Adrenal gland (tissue), 12 donors: ENCODE data around the gene TPP2. TPM values are rescaled to one million over a fixed set of nuclear protein-coding genes. Genes with fewer than 3 reads are reported as not detected.

Experiments used
- DNase-seq, 7 donors: peaks; one replicate each; pipeline ENCODE4 v3.0.0-alpha.2; 2019 to 2020
- H3K27ac ChIP-seq, 5 donors: fragments of 200-600 bp; sonication (generic) in 4 of 5; 1 replicate in 3 of 5; 2 replicates in 2 of 5; pipeline versions ENCODE4 v1.5.1 to v1.8.0; 2016 to 2020; ENCODE audit warnings: mild to moderate bottlenecking in 1 of 5
- H3K27me3 ChIP-seq: fragments of 200-600 bp; 2 replicates; pipeline ENCODE4 v1.8.0; 2021
- H3K36me3 ChIP-seq, 2 donors: fragments of 200-600 bp; replicated peaks in 1 of 2; 1 replicate in 1 of 2; 2 replicates in 1 of 2; pipeline versions ENCODE4 v1.5.1 to v1.8.0; 2018 to 2022
- H3K4me1 ChIP-seq, 2 donors: fragments of 200-600 bp; replicated peaks in 1 of 2; 1 replicate in 1 of 2; 2 replicates in 1 of 2; pipeline versions ENCODE4 v1.5.1 to v1.8.0; 2018 to 2021
- H3K4me3 ChIP-seq, 4 donors: fragments of 200-600 bp; sonication (generic) in 3 of 4; one replicate each; pipeline ENCODE4 v1.5.1; 2016 to 2018
- H3K9me3 ChIP-seq, 3 donors: fragments of 200-600 bp; sonication (generic) in 1 of 3; replicated peaks in 1 of 3; 1 replicate in 2 of 3; 2 replicates in 1 of 3; pipeline versions ENCODE4 v1.5.1 to v1.8.0; 2016 to 2021
- POLR2A ChIP-seq, 2 donors: fragments of 450-650 bp; IDR thresholded peaks; one replicate each; pipeline ENCODE4 v1.6.1; 2017; ENCODE audit warnings: antibody characterized with exemption in 2 of 2, mild to moderate bottlenecking in 2 of 2, moderate library complexity in 1 of 2
- WGBS, 4 donors: extraction: QIAGEN DNeasy Blood & Tissue Kit in 2 of 4; methylation state at CpG; one replicate each; pipeline versions ENCODE4 v1.1.5 to v1.1.7; 2013 to 2017; 5-methylcytosine and 5-hydroxymethylcytosine counted together
- intact Hi-C, 2 donors: fragments of 100-400 bp; cut with DNase I; formaldehyde crosslinking; loops; one replicate each; pipeline versions ENCODE4 v1.14.1 to v1.15.0; 2022 to 2023
- polyA plus RNA-seq, 3 donors: library from polyadenylated mRNA; stranded (reverse); fragments of 200-250 nt in 2 of 3; fragments of 350-450 nt in 1 of 3; fragmentation: Illumina TruSeq in 1 of 3; extraction: RNeasy Lipid Tissue Mini Kit (QIAGEN cat#74804) in 1 of 3; gene quantifications; one replicate each; pipeline ENCODE4 v1.2.3, GENCODE V29; 2013 to 2014
- total RNA-seq, 9 donors: library from RNA; depleted of rRNA in 4 of 9; stranded (reverse); fragments of >200 nt in 4 of 9; fragments of 120-200 nt in 1 of 9; fragmentation: NEBNext Ultra II Directional in 1 of 9; extraction: Animal tissue kit (Norgen Biotek cat#: 25700) in 1 of 9; gene quantifications; one replicate each; pipeline versions ENCODE4 v1.1.0 to v1.2.4, GENCODE V29; 2013 to 2023
- TF ChIP-seq, protein P1 (sequence below), 6 experiments: fragments of 450-650 bp in 4 of 6; fragments of 200-600 bp in 2 of 6; sonication (generic) in 1 of 6; IDR thresholded peaks; 1 replicate in 5 of 6; 2 replicates in 1 of 6; pipeline versions ENCODE4 v1.5.1 to v1.8.0; 2016 to 2021; ENCODE audit warnings: antibody characterized with exemption in 6 of 6, mild to moderate bottlenecking in 2 of 6, moderate library complexity in 1 of 6
- donor health status: healthy with polysubstance abuse.
- donor health status: Bipolar disorder and iron deficiency.
- donor health status: DM: yes; HTN: yes; CAD: no.
- donor health status: DM: no; HTN: no; CAD: no.
- donor health status: DM: no; HTN: no; CAD: no.
- donor health status: DM: yes; HTN: yes; CAD: no.

The TPP2 gene
- total and polyA plus RNA-seq, 12 donors: 13.8 to 50.6 (median 25.7) TPM

DNA sequence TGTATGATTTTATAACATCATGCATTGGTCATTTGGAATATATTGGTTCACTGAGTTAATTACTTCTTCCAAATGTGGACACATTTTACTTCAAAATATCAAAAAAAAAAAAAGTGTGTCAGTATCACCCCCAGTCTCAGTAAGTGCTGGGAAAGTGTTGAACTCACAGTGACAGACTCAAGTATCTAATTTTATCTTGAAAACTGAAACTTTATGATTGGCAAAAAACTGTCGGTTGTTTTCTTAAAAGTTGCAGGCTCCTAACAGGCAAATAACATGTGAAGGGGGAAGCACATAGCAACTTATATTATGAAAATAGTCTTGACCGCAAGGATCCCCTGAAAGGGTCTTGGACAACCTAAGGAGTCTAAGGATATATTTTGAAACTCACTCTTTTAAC is 33.5 kb upstream of the TPP2 start:
- no peaks in the 10 kb centered on the region for H3K4me1 ChIP-seq
- WGBS, 4 donors: 72 to 94% (median 85%) methylated on average over 2 of the region's 2 CpGs
- H3K27me3 ChIP-seq: peaks cover 9% of the 10 kb centered on the region
- H3K27ac ChIP-seq: no peak overlapping the region
- no peaks in the 10 kb centered on the region for H3K36me3 ChIP-seq
- TF ChIP-seq, protein P1, sequence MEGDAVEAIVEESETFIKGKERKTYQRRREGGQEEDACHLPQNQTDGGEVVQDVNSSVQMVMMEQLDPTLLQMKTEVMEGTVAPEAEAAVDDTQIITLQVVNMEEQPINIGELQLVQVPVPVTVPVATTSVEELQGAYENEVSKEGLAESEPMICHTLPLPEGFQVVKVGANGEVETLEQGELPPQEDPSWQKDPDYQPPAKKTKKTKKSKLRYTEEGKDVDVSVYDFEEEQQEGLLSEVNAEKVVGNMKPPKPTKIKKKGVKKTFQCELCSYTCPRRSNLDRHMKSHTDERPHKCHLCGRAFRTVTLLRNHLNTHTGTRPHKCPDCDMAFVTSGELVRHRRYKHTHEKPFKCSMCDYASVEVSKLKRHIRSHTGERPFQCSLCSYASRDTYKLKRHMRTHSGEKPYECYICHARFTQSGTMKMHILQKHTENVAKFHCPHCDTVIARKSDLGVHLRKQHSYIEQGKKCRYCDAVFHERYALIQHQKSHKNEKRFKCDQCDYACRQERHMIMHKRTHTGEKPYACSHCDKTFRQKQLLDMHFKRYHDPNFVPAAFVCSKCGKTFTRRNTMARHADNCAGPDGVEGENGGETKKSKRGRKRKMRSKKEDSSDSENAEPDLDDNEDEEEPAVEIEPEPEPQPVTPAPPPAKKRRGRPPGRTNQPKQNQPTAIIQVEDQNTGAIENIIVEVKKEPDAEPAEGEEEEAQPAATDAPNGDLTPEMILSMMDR (IDR thresholded peaks at IDR 0.05): no peak
- TF ChIP-seq POLR2A (IDR thresholded peaks at IDR 0.05): no peak
- intact Hi-C loops: no loop called here
- no peak overlapping the region for H3K4me3 ChIP-seq
- no peak for DNase-seq
- H3K9me3 ChIP-seq: peaks cover 0 to 3% (median 0%) of the 10 kb centered on the region in 3 donors

DNA sequence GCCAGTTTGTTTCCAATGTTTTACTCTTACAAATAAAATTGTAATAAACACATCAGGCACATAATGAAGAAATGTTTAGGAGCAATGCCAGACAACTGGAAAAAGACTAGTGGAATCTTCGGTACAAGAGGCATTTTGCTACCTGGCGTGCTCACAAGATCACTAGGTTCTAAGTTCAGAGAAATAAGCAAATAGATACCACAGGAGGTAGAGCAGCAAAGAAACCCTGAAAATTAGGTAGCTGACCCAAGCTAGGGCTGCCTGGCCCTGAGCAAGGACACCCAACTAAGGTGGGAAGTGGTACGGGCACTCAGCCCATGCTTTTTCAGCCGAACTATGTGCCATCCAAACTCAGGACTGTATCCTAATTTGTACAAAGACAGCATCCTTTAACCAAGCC is 32.2 kb upstream of the TPP2 start:
- WGBS, 4 donors: 76 to 93% (median 82%) methylated on average over 4 of the region's 4 CpGs
- H3K4me3 ChIP-seq: no peak overlapping the region

DNA sequence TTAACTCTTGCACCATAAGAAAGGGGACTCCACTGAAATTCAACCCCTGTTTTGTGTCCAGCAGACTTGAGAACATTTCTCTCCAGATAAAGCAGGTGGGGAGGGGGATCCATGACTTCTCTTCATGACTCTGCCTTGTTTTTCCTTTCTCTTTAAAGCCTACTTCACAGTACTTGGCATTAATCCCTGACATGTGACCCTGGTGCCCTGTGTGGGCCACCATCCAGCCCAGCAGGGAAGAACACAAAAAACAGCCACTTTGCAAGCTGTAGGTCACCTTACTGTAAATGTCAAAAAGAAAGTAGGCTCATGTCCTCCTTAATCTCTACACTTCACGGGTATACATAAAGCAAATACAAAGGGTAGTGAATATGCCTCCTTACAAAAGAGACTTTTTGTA is 30.3 kb upstream of the TPP2 start:
- H3K27me3 ChIP-seq: peaks cover 9% of the 10 kb centered on the region
- no peaks in the 10 kb centered on the region for H3K4me1 ChIP-seq
- WGBS, 4 donors: 64 to 72% (median 68%) methylated on average over 1 of the region's 1 CpG
- no peak overlapping the region for H3K4me3 ChIP-seq
- intact Hi-C loops: no loop called here
- no peak for TF ChIP-seq POLR2A (IDR thresholded peaks at IDR 0.05)
- TF ChIP-seq, protein P1 (IDR thresholded peaks at IDR 0.05): no peak
- H3K36me3 ChIP-seq: no peaks in the 10 kb centered on the region
- H3K27ac ChIP-seq: no peak overlapping the region
- H3K9me3 ChIP-seq: peaks cover 0 to 3% (median 0%) of the 10 kb centered on the region in 3 donors
- no peak for DNase-seq

More for the DNA sequence above, 32.2 kb upstream of the TPP2 start:
- no peak for TF ChIP-seq POLR2A (IDR thresholded peaks at IDR 0.05)
- TF ChIP-seq, protein P1 (IDR thresholded peaks at IDR 0.05): no peak
- Histone ChIP-seq H3K36me3 (no peaks in the 10 kb centered on the region), H3K27ac (no peak overlapping the region), H3K9me3 (peaks cover 0 to 3% (median 0%) of the 10 kb centered on the region in 3 donors), H3K27me3 (peaks cover 9% of the 10 kb centered on the region), H3K4me1 (no peaks in the 10 kb centered on the region)
- no peak for DNase-seq
- intact Hi-C loops: no loop called here

DNA sequence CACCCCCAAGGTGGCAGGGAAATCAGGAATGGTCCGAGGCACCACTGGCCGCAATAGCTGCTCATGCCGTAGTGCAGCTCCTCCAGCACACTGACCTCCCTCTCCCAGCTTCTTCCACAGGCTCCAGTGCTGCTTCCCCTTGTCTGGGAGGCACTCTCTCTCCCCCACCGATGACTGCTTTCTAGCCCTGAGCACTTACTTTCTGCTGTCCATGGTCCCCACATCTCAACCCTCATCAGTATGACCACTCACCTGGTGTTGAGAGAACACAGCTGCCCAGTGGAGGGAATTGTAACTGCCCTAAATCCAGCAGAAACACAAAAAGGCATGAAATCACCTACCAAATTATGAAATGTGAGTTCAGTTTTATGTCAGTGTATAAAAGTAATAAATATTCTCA is 28.9 kb upstream of the TPP2 start:
- 60 to 78% (median 74%) methylated on average over 1 to 4 of the region's 4 CpGs for WGBS, 4 donors
- TF ChIP-seq, protein P1 (IDR thresholded peaks at IDR 0.05): no peak
- no peak for TF ChIP-seq POLR2A (IDR thresholded peaks at IDR 0.05)
- H3K4me3 ChIP-seq: no peak overlapping the region

More for the DNA sequence above, 28.9 kb upstream of the TPP2 start:
- Histone ChIP-seq H3K4me1 (no peaks in the 10 kb centered on the region), H3K27ac (no peak overlapping the region), H3K27me3 (peaks cover 9% of the 10 kb centered on the region), H3K9me3 (peaks cover 0 to under 1% (median 0%) of the 10 kb centered on the region in 3 donors), H3K36me3 (no peaks in the 10 kb centered on the region)
- no peak for DNase-seq
- intact Hi-C loops: no loop called here
